Upper lobe of left lung (tissue), 4 donors: ENCODE data around the gene OAS2.

Source experiments
- EP300 ChIP-seq, 4 donors: sonication (generic); formaldehyde crosslinking; IDR thresholded peaks; one replicate each; pipeline ENCODE4 v1.5.1; 2017; ENCODE audit warnings: antibody characterized with exemption in 4 of 4, control low read depth in 2 of 4
- POLR2A ChIP-seq, 4 donors: fragments of 450-650 bp; IDR thresholded peaks; one replicate each; pipeline ENCODE4 v1.5.1; 2016 to 2017; ENCODE audit warnings: antibody characterized with exemption in 4 of 4, mild to moderate bottlenecking in 2 of 4
- POLR2AphosphoS5 ChIP-seq, 2 donors: sonication (generic); formaldehyde crosslinking; IDR thresholded peaks; one replicate each; pipeline ENCODE4 v1.5.1; 2017; ENCODE audit warnings: antibody characterized with exemption in 2 of 2
- TF ChIP-seq, protein P1 (sequence below), 6 experiments: fragments of 450-650 bp in 4 of 6; fragments of 200-600 bp in 2 of 6; sonication (generic) in 2 of 6; IDR thresholded peaks; one replicate each; pipeline ENCODE4 v1.5.1; 2016 to 2019; ENCODE audit warnings: antibody characterized with exemption in 6 of 6

DNA sequence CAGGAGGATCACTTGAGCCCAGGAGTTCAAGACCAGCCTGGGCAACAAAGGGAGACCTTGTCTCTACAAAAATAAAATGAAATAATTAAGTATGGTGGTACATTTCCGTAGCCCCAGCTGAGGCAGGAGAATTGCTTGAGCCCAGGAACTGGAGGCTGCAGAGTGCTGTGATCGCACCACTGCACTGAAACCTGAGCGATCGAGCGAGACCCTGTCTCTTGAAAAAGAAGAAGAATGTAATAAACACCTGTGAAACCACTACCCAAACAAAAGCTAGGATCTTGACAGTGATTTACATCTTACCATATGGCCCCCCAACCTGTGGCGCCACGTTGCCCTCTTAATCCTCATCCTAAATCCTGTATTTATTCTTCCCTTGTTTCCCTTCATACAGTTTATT is 72.5 kb downstream of the OAS2 start:
- TF ChIP-seq, protein P1, sequence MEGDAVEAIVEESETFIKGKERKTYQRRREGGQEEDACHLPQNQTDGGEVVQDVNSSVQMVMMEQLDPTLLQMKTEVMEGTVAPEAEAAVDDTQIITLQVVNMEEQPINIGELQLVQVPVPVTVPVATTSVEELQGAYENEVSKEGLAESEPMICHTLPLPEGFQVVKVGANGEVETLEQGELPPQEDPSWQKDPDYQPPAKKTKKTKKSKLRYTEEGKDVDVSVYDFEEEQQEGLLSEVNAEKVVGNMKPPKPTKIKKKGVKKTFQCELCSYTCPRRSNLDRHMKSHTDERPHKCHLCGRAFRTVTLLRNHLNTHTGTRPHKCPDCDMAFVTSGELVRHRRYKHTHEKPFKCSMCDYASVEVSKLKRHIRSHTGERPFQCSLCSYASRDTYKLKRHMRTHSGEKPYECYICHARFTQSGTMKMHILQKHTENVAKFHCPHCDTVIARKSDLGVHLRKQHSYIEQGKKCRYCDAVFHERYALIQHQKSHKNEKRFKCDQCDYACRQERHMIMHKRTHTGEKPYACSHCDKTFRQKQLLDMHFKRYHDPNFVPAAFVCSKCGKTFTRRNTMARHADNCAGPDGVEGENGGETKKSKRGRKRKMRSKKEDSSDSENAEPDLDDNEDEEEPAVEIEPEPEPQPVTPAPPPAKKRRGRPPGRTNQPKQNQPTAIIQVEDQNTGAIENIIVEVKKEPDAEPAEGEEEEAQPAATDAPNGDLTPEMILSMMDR (IDR thresholded peaks at IDR 0.05): no peak
- no peak for TF ChIP-seq POLR2A (IDR thresholded peaks at IDR 0.05)
- no peak for TF ChIP-seq EP300 (IDR thresholded peaks at IDR 0.05)
- no peak for TF ChIP-seq POLR2AphosphoS5 (IDR thresholded peaks at IDR 0.05)
